Effector memory CD8-positive, alpha-beta T cell (primary cell): ENCODE results near the gene AFF2.

ENCODE experiments used
- ATAC-seq: fragments of 150-1000 bp; cut with Tn5 transposase; replicated peaks from 2 replicates; pipeline ENCODE4 v1.10.0; 2021; ENCODE audit warnings: mild to moderate bottlenecking, moderate library complexity
- DNase-seq, 3 experiments: peaks; one replicate each; pipeline ENCODE4 v3.0.0; 2021
- H3K27ac Mint-ChIP-seq, 2 donors: one replicate each; pipeline ENCODE4 v1.8.0; 2022; ENCODE audit warnings: mild to moderate bottlenecking in 2 of 2, mixed read lengths in 2 of 2, moderate library complexity in 2 of 2
- H3K27me3 Mint-ChIP-seq, 2 donors: one replicate each; pipeline ENCODE4 v1.8.0; 2022; ENCODE audit warnings: mixed read lengths in 2 of 2
- H3K36me3 Mint-ChIP-seq: one replicate; pipeline ENCODE4 v1.8.0; 2022; ENCODE audit warnings: mild to moderate bottlenecking, moderate library complexity, mixed read lengths; ENCODE audit not compliant: insufficient read depth
- H3K4me1 Mint-ChIP-seq, 2 donors: one replicate each; pipeline ENCODE4 v1.8.0; 2022; ENCODE audit warnings: low read depth in 2 of 2, mixed read lengths in 2 of 2
- H3K4me3 Mint-ChIP-seq, 2 donors: one replicate each; pipeline ENCODE4 v1.8.0; 2022; ENCODE audit warnings: mild to moderate bottlenecking in 2 of 2, mixed read lengths in 2 of 2, moderate library complexity in 2 of 2
- H3K9me3 Mint-ChIP-seq, 2 donors: one replicate each; pipeline ENCODE4 v1.8.0; 2022; ENCODE audit warnings: mixed read lengths in 2 of 2

AFF2 gene

GRCh38 chrX:148784856-148785255, 284.4 kb downstream of the AFF2 start:
- no peak overlapping the region for H3K4me3 Mint-ChIP-seq
- no peaks in the 10 kb centered on the region for H3K36me3 Mint-ChIP-seq

GRCh38 chrX:148785256-148785655, 284.8 kb downstream of the AFF2 start:
- H3K4me1 Mint-ChIP-seq = no peaks in the 10 kb centered on the region
- H3K36me3 Mint-ChIP-seq = no peaks in the 10 kb centered on the region
- no peak overlapping the region for H3K4me3 Mint-ChIP-seq

More at GRCh38 chrX:148784856-148785255, 284.4 kb downstream of the AFF2 start:
- ATAC-seq (no peak), DNase-seq (no peak)
- no peak overlapping the region for H3K27ac Mint-ChIP-seq
- H3K9me3 Mint-ChIP-seq = no peaks in the 10 kb centered on the region
- no peaks in the 10 kb centered on the region for H3K4me1 Mint-ChIP-seq
- no peaks in the 10 kb centered on the region for H3K27me3 Mint-ChIP-seq

GRCh38 chrX:148788449-148788848, 288.0 kb downstream of the AFF2 start:
- ATAC-seq (no peak), DNase-seq (no peak)
- no peak overlapping the region for H3K4me3 Mint-ChIP-seq
- no peaks in the 10 kb centered on the region for H3K9me3 Mint-ChIP-seq
- H3K36me3 Mint-ChIP-seq = no peaks in the 10 kb centered on the region
- no peaks in the 10 kb centered on the region for H3K27me3 Mint-ChIP-seq
- no peaks in the 10 kb centered on the region for H3K4me1 Mint-ChIP-seq
- no peak overlapping the region for H3K27ac Mint-ChIP-seq

More at GRCh38 chrX:148785256-148785655, 284.8 kb downstream of the AFF2 start:
- Mint-ChIP-seq H3K9me3 (no peaks in the 10 kb centered on the region), H3K27me3 (no peaks in the 10 kb centered on the region), H3K27ac (no peak overlapping the region)
- no peak for ATAC-seq
- DNase-seq = no peak

- H3K4me3 Mint-ChIP-seq = no peak overlapping the region
- no peaks in the 10 kb centered on the region for H3K9me3 Mint-ChIP-seq
- no peak for DNase-seq
- ATAC-seq = no peak
- H3K27ac Mint-ChIP-seq = no peak overlapping the region
- H3K27me3 Mint-ChIP-seq = no peaks in the 10 kb centered on the region
- H3K36me3 Mint-ChIP-seq = no peaks in the 10 kb centered on the region
- H3K4me1 Mint-ChIP-seq = no peaks in the 10 kb centered on the region
Measured at GRCh38 chrX:148794350-148794749, 293.9 kb downstream of the AFF2 start.

- H3K27me3 Mint-ChIP-seq = no peaks in the 10 kb centered on the region
- H3K4me1 Mint-ChIP-seq = no peaks in the 10 kb centered on the region
- H3K9me3 Mint-ChIP-seq = no peaks in the 10 kb centered on the region
- ATAC-seq = no peak
- H3K36me3 Mint-ChIP-seq = peaks cover 3% of the 10 kb centered on the region
- no peak overlapping the region for H3K27ac Mint-ChIP-seq
- no peak for DNase-seq
- H3K4me3 Mint-ChIP-seq = no peak overlapping the region
Measured at GRCh38 chrX:148804579-148805355, 304.4 kb downstream of the AFF2 start.

- no peak overlapping the region for H3K4me3 Mint-ChIP-seq
- H3K27me3 Mint-ChIP-seq = no peaks in the 10 kb centered on the region
- DNase-seq = no peak
- H3K9me3 Mint-ChIP-seq = no peaks in the 10 kb centered on the region
- no peaks in the 10 kb centered on the region for H3K4me1 Mint-ChIP-seq
- no peak for ATAC-seq
- H3K36me3 Mint-ChIP-seq = peaks cover 3% of the 10 kb centered on the region
- H3K27ac Mint-ChIP-seq = no peak overlapping the region
Measured at GRCh38 chrX:148806145-148806870, 305.9 kb downstream of the AFF2 start.

GRCh38 chrX:148808833-148809232, 308.4 kb downstream of the AFF2 start:
- no peak overlapping the region for H3K4me3 Mint-ChIP-seq
- H3K9me3 Mint-ChIP-seq = no peaks in the 10 kb centered on the region
- no peak for ATAC-seq
- no peaks in the 10 kb centered on the region for H3K4me1 Mint-ChIP-seq
- no peaks in the 10 kb centered on the region for H3K27me3 Mint-ChIP-seq
- no peak overlapping the region for H3K27ac Mint-ChIP-seq
- peaks cover 3% of the 10 kb centered on the region for H3K36me3 Mint-ChIP-seq
- DNase-seq = no peak

- Mint-ChIP-seq H3K4me3 (no peak overlapping the region), H3K27ac (no peak overlapping the region), H3K36me3 (no peaks in the 10 kb centered on the region), H3K27me3 (no peaks in the 10 kb centered on the region), H3K4me1 (no peaks in the 10 kb centered on the region), H3K9me3 (no peaks in the 10 kb centered on the region)
- ATAC-seq (no peak), DNase-seq (no peak)
Measured at GRCh38 chrX:148811236-148811635, 310.8 kb downstream of the AFF2 start.

GRCh38 chrX:148813422-148813821, 313.0 kb downstream of the AFF2 start:
- Mint-ChIP-seq H3K4me1 (no peaks in the 10 kb centered on the region), H3K27ac (no peak overlapping the region), H3K27me3 (no peaks in the 10 kb centered on the region), H3K4me3 (no peak overlapping the region), H3K36me3 (no peaks in the 10 kb centered on the region), H3K9me3 (no peaks in the 10 kb centered on the region)
- ATAC-seq (no peak), DNase-seq (no peak)

- Mint-ChIP-seq H3K9me3 (no peaks in the 10 kb centered on the region), H3K36me3 (no peaks in the 10 kb centered on the region), H3K27ac (no peak overlapping the region), H3K4me1 (no peaks in the 10 kb centered on the region), H3K27me3 (no peaks in the 10 kb centered on the region), H3K4me3 (no peak overlapping the region)
- no peak for ATAC-seq
- DNase-seq = no peak
Measured at GRCh38 chrX:148813967-148814366, 313.6 kb downstream of the AFF2 start.

GRCh38 chrX:148815218-148815961, 315.0 kb downstream of the AFF2 start:
- DNase-seq (no peak), ATAC-seq (no peak)
- no peaks in the 10 kb centered on the region for H3K4me1 Mint-ChIP-seq
- no peak overlapping the region for H3K4me3 Mint-ChIP-seq
- no peaks in the 10 kb centered on the region for H3K9me3 Mint-ChIP-seq
- no peaks in the 10 kb centered on the region for H3K36me3 Mint-ChIP-seq
- no peaks in the 10 kb centered on the region for H3K27me3 Mint-ChIP-seq
- no peak overlapping the region for H3K27ac Mint-ChIP-seq

GRCh38 chrX:148823986-148824385, 323.6 kb downstream of the AFF2 start:
- peaks cover 0 to 8% of the 10 kb centered on the region in 2 donors for H3K27me3 Mint-ChIP-seq
- ATAC-seq (no peak), DNase-seq (no peak)
- no peaks in the 10 kb centered on the region for H3K9me3 Mint-ChIP-seq
- no peak overlapping the region for H3K27ac Mint-ChIP-seq
- no peaks in the 10 kb centered on the region for H3K4me1 Mint-ChIP-seq
- H3K4me3 Mint-ChIP-seq = no peak overlapping the region
- no peaks in the 10 kb centered on the region for H3K36me3 Mint-ChIP-seq

- no peaks in the 10 kb centered on the region for H3K4me1 Mint-ChIP-seq
- H3K9me3 Mint-ChIP-seq = no peaks in the 10 kb centered on the region
- ATAC-seq = no peak
- H3K27me3 Mint-ChIP-seq = peaks cover 0 to 8% of the 10 kb centered on the region in 2 donors
- no peak for DNase-seq
- no peaks in the 10 kb centered on the region for H3K36me3 Mint-ChIP-seq
- no peak overlapping the region for H3K4me3 Mint-ChIP-seq
- no peak overlapping the region for H3K27ac Mint-ChIP-seq
Measured at GRCh38 chrX:148825696-148826095, 325.3 kb downstream of the AFF2 start.
